NCI-H1694 treated with DMSO at 0.1 percent for 48 hours (cell line): Measurements from ENCODE around the gene CFHR5.
"Not testable (repeated sequence)": the region's sequence is repeated elsewhere in the genome, so short reads cannot be mapped to it uniquely, and the experiment has no call there.

Experiments used
- DNase-seq: peaks from one replicate; lab custom pipeline; 2025; lab: John Stamatoyannopoulos, UW

Gene CFHR5

DNA sequence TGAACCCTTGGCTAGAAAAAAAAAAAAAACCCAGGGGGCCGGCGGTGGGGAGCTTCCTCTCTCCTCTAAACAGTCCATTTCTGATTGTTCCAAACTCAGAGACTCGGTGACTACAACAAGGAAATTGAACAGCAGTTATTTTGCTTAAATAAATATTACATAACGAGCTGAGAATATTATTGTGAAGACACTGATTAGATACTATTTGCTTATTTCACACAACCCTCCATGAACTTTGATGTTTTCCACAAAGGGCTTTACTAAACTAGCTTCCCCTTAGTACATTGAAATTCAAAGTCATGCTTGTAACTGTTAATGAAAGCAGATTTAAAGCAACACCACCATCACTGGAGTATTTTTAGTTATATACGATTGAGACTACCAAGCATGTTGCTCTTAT is at the start of gene CFHR5:
TSS of gene CFHR5 (plus strand) at position 279 of the 400 bp plus-strand sequence. CDS start at position 388, 109 bp downstream.
- DNase-seq: no peak

DNA sequence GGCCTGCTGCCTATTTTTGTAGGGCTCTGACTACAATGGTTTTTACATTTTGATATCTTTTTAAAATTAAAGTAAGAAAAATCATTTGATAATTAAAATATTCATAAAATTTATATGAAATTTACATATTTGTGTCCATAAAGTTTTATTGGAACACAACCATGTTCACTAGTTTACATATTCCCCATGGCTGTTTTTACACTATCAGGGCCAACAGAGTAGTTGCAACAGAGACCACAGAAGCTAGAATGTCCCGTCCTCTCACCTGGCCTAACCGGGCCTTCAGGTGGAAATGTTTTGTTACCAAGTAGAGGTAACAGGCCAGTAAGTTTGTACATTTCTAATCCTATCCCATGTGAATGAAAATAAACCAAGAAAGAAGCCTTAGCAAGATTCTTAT is 44.5 kb upstream of the CFHR5 start:
- not testable (repeated sequence) for DNase-seq

DNA sequence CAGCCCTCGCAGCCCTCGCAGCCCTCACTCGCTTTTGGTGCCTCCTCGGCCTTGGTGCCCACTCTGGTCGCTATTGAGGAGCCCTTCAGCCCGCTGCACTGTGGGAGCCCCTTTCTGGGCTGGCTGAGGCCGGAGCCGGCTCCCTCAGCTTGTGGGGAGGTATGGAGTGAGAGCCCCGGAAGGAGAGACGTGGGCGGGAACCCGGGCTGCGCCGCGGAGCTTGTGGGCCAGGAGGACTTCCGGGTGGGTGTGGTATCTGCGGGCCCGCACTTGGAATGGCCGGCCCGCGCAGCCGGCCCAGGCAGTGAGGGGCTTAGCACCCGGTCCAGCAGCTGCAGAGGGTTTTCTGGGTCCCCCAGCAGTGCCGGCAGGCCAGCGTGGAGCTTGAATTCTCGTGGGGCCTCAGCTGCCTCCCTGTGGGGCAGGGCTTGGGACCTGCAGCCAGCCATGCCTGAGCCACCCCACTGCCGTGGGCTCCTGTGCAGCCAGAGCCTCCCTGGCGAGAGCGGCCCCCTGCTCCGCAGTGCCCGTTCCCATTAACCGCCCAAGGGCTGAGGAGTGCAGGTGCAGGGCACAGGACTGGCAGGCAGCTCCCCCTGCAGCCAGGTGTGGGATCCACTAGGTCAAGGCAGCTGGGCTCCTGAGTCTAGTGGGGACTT is 43.7 kb upstream of the CFHR5 start:
- DNase-seq: no peak

DNA sequence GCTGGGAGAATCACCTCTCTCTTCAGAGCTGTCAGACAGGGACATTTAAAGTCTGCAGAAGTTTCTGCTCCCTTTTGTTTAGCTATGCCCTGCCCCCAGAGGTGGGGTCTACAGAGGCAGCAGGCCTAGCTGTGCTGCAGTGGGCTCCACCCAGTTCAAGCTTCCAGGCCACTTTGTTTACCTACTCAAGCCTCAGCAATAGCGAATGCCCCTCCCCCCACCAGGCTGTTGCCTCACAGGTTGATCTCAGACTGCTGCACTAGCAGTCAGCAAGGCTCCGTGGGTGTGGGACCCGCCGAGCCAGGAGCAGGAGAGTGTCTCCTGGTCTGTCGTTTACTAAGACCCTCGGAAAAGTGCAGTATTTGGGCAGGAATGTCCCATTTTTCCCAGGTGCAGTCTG is 35.9 kb upstream of the CFHR5 start:
- DNase-seq: not testable (repeated sequence)

DNA sequence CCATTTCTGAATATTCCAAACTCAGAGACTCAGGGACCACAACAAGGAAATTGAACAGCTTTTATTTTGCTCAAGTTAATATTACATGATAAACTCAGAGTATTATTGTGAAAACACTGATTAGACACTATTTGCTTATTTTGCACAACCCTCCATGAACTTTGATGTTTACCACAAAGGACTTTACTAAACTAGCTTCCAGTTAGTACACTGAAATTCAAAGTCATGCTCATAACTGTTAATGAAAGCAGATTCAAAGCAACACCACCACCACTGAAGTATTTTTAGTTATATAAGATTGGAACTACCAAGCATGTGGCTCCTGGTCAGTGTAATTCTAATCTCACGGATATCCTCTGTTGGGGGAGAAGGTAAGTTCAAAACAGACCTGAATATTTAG is 33.8 kb upstream of the CFHR5 start, which contains the start of gene CFHR2:
TSS of gene CFHR2 (plus strand) at position 171 of the 400 bp plus-strand sequence. CDS start at position 314, 143 bp downstream.
- DNase-seq: not testable (repeated sequence)

DNA sequence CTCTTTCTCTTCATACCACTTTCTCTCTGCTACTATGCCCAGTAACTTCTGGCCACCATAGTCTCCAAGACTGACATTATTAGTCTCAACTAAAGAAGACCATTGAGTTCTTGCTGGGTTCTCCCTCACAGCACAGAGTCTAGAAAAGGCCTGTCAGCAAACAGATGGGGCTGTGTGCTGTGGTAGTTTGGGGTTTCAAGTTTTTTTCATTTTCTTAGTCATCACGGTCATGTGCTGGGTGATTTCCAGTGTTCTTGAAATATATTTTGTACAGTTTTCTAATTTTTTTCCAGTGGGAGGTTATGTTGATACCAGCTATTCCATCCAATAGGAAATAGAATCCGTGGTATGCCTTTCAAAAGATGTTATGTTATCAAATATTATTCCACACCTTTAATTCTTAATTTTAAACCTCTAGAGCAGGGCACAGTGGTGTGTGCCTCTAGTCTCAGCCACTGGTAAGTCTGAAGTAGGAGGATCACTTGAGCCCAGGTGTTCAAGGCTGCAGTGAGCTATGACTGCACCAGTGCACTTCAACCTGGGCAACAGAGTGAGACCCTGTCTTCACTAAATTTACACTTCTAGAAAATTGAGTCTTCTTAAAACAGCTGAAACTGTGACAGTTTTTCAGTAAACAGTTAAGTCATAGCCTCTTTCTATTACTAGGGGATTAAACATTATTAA is 25.5 kb upstream of the CFHR5 start:
- DNase-seq: no peak

DNA sequence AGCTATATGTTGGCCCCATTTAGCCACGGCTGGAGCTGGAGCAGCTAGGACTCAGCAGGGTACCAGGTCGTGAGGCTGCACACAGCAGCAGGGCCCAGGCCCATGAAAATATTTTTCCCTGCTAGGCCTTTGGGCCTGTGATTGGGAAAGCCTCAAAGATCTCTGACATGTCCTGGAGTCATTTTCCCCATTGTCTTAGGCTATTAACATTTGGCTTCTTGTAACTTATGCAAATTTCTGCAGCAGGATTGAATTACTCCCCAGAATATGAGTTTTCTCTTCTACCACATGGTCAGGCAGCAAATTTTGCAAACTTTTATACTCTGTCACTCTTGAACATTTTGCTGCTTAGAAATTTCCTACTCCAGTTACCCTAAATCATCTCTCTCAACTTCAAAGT is 22.6 kb upstream of the CFHR5 start:
- DNase-seq: no peak

DNA sequence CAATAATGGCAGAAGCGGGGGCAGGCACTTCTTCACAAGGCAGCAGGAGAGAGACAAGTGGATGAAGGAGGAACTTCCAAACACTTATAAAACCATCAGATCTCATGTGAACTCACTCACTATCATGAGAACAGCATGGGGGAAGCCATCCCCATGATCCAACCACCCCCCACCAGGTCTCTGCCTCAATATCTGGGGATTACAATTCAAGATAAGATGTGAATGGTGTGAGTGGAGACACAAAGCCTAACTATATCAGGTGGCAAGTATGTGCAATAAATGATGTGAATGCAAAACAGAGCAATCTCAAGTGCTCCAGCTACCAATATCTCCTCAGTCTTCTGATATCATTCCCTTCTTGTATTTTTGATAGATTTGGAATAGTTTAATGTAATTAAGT is 21.4 kb upstream of the CFHR5 start:
- DNase-seq: no peak

DNA sequence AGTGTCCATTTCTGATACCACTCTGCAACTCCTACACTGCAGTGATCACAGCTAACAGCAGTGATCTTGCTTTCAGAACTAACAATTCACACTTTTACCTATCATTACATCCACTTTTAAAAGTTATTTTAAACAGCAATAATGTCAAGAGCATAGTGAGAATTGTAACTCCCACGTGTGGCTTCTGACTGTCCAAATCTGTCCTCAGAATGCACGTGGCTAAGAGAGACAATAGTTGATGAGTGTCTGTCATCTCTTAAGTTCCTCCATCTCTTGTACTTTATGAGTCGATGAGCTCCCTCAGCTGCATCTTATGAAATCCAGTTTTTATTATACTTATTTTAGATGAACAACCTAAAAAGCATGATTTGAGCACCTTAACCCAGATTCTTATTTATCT is 16.5 kb upstream of the CFHR5 start:
- no peak for DNase-seq

DNA sequence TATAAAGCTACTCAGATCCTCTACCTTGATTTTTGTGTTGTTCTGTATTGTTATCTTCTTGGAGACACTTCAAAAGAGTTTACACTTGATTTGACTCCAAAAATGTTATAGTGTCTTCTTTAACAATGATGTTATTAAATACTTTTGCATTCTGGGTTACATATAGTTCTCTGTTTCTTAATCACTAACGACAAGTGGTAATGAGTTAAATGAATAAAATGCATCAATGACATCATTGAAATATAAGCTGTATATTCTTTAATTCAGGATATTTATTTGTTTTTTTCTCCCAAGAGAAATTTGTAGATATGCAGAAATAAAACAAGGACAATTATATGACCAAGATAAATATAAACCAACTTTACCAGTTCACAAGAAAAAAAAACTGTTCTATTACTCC is 7.2 kb upstream of the CFHR5 start:
- DNase-seq: no peak

DNA sequence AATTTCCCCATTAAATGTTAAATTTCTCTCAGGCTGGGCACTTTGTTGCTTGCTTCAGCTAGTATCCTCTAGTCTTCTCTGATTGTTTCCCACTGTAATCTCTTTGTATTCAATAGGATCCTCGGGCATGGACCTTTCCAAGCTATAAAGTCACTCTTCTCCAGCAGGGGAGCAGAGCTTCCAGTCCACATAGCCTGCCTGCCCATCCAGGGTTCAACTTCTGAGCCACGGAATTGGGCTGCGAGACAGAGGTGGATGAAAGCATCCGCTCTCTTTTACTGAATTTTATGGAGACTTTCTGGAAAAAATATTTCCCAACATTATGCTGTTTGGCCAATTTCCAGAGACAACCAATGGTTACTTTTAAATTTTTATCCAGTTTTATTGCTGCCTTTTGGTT is 1.1 kb upstream of the CFHR5 start:
- no peak for DNase-seq

DNA sequence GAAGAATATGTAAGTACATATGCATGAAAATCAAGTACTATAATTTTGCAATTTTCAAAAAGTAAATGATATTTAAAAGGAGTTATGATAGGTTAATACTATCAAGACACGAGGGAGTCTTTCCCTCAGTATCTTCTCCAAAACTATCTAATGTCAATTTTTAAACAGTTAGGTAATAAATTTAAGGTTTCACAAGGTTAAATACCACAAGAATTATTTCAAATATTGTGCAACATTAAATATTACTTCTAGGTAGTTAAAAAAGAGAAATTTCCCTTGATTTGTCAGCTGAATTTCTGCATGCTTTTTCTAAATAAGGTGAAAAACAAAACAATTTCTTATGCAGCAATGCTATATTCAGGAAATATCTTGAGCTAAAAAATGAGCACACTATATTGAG is 3.5 kb downstream of the CFHR5 start:
- no peak for DNase-seq

DNA sequence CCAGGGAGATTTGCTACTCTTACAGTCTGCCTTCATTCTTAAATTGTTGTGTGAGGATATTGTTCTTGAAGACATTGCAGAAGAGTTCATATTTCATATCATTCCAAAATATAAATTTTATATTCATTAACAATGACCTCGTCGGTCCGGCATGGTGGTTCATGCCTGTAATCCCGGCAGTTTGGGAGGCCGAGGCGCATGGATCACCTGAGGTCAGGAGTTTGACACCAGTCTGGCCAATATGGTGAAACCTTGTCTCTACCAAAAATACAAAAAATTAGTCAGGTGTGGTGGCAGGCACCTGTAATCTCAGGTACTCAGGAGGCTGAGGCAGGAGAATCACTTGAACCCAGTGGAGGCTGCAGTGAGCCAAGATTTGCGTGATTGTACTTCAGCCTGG is 4.9 kb downstream of the CFHR5 start:
- DNase-seq: not testable (repeated sequence)

DNA sequence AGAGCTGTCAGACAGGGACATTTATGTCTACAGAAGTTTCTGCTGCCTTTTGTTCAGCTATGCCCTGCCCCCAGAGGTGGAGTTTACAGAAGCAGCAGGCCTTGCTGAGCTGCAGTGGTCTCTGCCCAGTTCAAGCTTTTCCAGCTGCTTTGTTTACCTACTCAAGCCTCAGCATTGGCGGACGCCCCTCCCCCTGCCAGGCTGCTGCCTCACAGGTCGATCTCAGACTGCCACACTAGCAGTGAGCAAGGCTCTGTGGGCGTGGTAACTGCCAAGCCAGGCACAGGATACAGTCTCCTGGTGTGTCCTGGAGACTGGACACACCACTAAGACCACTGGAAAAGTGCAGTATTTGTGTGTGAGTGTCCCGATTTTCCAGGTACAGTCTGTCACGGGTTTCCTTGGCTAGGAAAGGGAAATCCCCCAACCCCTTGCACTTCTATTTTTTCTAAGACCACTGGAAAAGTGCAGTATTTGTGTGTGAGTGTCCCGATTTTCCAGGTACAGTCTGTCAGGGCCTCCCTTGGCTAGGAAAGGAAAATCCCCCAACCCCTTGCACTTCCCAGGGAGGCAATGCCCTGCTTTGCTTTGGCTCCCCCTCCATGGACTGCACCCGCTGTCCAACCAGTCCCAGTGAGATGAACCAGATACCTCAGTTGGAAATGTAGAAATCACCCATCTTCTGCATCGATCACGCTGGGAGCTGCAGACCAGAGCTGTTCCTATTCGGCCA is 14.7 kb downstream of the CFHR5 start:
- not testable (repeated sequence) for DNase-seq

DNA sequence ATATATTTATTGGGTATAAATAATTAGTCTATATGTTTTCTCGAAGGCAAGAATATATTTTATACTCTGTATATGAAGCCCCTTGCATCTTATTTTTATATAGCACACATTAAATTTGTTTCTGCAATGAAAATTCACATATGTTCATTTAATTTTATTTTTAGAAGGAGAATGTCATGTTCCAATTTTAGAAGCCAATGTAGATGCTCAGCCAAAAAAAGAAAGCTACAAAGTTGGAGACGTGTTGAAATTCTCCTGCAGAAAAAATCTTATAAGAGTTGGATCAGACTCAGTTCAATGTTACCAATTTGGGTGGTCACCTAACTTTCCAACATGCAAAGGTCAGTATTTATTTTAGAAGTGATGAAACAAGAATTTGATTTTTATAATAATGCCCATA is 16.6 kb downstream of the CFHR5 start:
- no peak for DNase-seq

DNA sequence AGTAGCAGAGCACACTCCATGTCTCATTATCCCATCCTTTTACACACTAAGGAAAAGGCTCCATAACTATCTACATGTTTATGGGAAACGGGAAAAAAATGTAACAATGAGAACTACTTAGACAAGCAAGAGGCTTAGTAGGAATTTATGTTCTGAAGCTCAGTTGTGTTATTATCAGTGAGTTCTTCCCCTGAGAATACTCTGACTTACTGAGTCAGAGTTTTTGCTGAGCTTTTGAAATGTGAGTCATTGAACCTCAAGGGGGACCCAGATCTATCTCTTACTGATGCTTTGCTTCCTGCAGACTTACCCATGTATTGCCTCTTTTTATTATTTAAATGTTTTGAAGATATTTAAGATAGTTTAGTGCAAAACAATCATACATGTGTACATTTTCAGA is 20.1 kb downstream of the CFHR5 start:
- no peak for DNase-seq

DNA sequence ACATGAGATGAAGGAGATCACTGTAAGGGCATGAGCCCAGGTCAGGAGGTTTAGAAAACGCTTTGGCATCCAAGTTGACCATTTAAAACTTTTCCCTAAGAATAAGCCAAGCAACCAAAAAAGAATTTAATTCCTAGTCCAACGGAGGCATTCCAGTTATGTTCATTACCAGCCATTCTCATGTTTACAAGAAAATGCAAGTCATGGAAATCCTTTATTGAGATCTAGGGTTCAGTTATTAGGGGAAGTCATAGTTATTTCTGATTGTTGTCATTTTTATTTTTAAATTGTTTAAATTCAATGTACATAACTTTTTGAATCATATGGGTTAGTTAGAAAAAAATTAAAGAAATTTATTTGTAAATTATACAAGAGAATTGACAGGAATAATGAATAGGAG is 24.5 kb downstream of the CFHR5 start:
- no peak for DNase-seq

DNA sequence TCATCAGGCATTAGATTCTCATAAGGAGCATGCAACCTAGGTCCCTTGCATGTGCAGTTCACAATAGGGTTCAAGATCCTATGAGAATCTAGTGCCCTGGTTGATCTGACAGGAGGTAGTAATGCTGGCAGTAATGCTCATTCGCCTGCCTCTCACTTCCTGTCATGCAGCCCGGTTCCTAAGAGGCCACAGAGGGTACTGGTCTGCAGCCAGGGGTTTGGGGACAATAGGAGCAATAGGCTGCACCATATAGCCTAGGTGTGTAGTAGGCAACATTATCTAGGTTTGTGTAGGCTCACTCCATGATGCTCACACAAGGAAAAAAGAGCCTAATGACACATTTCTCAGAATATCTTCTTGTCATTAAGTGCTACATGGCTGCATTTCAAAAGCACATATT is 25.8 kb downstream of the CFHR5 start:
- no peak for DNase-seq

DNA sequence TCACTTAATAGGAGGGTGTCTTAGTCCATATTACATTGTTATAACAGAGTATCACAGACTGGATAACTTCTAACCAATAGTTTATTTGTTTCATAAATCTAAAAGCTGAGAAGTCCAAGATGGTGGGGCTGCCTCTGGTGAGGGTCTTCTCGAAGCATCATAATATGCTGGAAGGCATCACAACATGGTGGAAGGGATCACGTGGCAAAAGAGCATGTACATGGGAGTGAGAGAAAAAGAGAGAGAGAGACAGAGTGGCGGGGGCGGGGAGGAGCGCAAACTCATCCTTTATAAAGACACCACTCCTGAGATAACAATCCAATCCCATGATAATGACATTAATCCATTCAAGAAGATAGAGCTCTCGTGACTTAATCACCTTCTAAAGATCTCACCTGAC is 31.5 kb downstream of the CFHR5 start:
- no peak for DNase-seq

DNA sequence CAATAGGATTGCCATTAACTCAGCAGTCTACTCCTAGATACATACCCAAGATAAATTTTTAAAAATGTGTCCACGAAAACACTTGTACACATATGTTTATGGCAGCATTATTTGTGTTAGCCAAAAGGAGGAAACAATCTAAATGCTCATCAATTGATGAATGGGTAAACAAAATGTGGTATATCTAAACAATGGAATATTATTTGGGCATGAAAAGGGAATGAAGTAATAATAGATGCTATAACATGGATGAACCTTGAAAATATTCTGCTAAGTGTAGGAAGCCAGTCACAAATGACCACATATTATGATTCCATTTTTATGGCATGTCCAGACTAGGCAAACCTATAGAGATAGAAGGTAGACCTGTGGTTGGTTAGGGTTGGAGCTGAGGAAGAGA is 34.3 kb downstream of the CFHR5 start:
- DNase-seq: no peak

DNA sequence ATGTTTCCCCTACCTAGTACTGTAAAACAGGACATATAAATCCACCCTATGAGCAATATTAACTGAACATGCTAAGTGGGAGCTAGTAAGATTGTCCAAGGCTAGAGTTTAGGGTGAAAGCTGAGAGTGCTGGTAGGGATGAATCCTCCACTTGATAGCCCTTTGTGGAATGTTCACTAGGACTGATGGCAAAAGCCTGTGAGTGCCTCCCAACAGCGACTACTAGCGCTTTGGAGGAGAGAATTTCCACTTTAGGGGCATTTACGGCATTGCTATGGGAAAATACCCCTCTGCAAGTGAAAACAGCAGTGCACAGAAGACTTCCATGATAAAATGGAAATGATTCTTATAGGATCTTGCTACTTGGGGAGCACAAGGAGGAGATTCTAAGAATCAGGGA is 35.9 kb downstream of the CFHR5 start:
- DNase-seq: no peak

DNA sequence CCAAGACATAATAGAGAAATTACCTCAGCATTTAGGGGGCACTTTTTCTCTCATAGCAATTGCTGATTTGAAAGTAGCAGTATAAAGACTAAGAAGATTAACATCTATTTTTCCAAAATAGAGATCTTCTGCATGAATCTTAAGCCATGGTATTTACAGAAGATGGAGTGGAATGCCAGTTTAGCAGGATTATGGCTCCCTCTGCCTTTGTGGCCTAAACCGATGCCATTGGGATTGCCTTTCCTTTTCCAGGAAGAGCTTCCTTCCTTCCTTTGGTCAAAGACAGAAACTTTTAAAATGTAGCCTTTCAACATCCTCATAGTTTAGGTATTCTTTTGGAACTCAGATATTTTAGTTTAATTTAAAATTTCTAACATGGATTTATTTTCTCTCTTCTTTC is 39.4 kb downstream of the CFHR5 start:
- no peak for DNase-seq

DNA sequence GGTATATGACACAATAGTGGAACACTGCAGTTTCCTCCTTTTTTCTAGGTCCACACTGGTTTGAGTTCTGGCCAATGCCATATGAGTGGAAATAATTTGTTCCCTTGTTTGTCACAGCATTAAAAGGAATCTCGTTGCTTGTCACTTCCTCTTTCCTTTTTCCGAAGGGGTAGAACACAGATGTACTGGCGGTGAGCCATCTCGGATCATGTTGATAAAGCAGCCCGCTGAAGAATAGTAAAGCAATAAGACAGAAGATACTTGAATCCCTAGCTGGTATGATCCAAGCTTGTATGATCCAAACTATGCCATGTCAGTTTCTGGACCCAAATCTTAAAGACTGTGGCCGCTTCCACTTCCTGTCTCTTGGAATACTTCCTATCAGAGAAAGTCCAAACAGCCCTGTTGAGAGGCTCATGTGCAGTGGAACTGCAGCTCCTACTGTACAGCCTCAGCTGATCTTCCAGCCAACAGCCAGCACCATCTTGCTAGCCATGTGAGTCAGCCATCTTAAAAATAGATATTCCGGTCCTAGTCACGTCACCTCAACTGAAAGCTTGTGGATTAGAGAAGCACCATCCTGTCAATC is 40.3 kb downstream of the CFHR5 start:
- no peak for DNase-seq
